ENCODE data around the gene SMYD2. TPM values are rescaled to one million over a fixed set of nuclear protein-coding genes. Genes with fewer than 3 reads are reported as not detected.
A peak's percentile ranks its signal among the peaks of the same experiment; 100 is the strongest.

SMYD2 gene
- total and polyA plus RNA-seq, 10 of the 15 experiments (the other 5 are each of a cell fraction or from before 2014, with no cell fraction given): 8.3 to 55.7 (median 26.4) TPM

- intact Hi-C loops (cut with micrococcal nuclease; ENCODE audit: unreplicated experiment): loop anchor here (5.0 kb wide), 1 partner anchor 42 kb away; no protein-coding TSS in a partner anchor
- H3K9me3 ChIP-seq (replicated peaks; ENCODE audit: control insufficient read depth, insufficient read depth, low read length): no peaks in the 10 kb centered on the region; the same call in 2 of the 3 replicates
- SMC1A ChIA-PET (ENCODE audit: uncharacterized antibody, unreplicated experiment): interaction anchor here (1.2 kb wide), 1 partner anchor 13 kb away, joined by 3 read pairs; no protein-coding TSS in a partner anchor
- H4K20me1 ChIP-seq (ENCODE audit: control insufficient read depth, insufficient read depth): no peaks in the 10 kb centered on the region
- CTCF ChIA-PET: interaction anchor here (0.6 to 6.6 kb wide), 5 partner anchors 9 to 52 kb away, joined by 3 to 47 read pairs (median 3); no protein-coding TSS in a partner anchor
- in situ Hi-C loops (cut with MboI): no loop called here
- FAIRE-seq (peak; percentile 59), ATAC-seq (peak; percentile 43), DNase-seq (ENCODE audit: low read depth, low spot score) (no peak)
- 2% methylated on average over 28 of the region's 42 CpGs for WGBS (ENCODE audit: insufficient coverage, insufficient replicate concordance, low lambda C conversion rate, missing lambda C conversion rate)
- peaks cover 15% of the 10 kb centered on the region for H3K79me2 ChIP-seq (ENCODE audit: control insufficient read depth, insufficient read depth, low read length)
- no peaks in the 10 kb centered on the region for H3K27me3 ChIP-seq (replicated peaks in 1 of 2; ENCODE audit: control insufficient read depth in 2 of 2, insufficient read depth in 2 of 2, low read length in 1 of 2)
- H3K9ac ChIP-seq (ENCODE audit: control insufficient read depth, insufficient read depth, low read length): peak overlapping the region; percentile 73
- H3K4me2 ChIP-seq (ENCODE audit: control insufficient read depth, insufficient read depth): peak overlapping the region; percentile 60
- no TSS peak for BruUV-seq (replicated peaks)
- POLR2A ChIA-PET: interaction anchor here (0.7 kb wide), 1 partner anchor 70 kb away, joined by 4 read pairs; no protein-coding TSS in a partner anchor
- H3K4me3 ChIP-seq: peak overlapping the region; percentile 78
- H2AFZ ChIP-seq (ENCODE audit: control insufficient read depth, low read depth, low read length): peak overlapping the region; percentile 90
- H3K27ac ChIP-seq (ENCODE audit: control insufficient read depth, insufficient read depth): peak overlapping the region; percentile 66
- H3K36me3 ChIP-seq (ENCODE audit: control insufficient read depth in 2 of 2, insufficient read depth in 2 of 2, low read length in 1 of 2): no peaks in the 10 kb centered on the region
- RAD21 ChIA-PET (ENCODE audit: unreplicated experiment): interaction anchor here (0.9 to 1.0 kb wide), 2 partner anchors 37 to 51 kb away, joined by 3 read pairs; no protein-coding TSS in a partner anchor
- no peaks in the 10 kb centered on the region; the same call in 1 of the 2 replicates for H3K4me1 ChIP-seq (ENCODE audit: control insufficient read depth, insufficient read depth, low read length)
- TF ChIP-seq TCF12 (IDR thresholded peaks at IDR 0.05; ENCODE audit: low read depth, low read length) (no peak), BHLHE40 (IDR thresholded peaks at IDR 0.05; ENCODE audit: borderline replicate concordance in 1 of 2, low read depth in 2 of 2, low read length in 1 of 2) (peak; percentile 12 to 67; a peak in 2 of 4 replicates), MEF2A (IDR thresholded peaks at IDR 0.05; ENCODE audit: insufficient read depth, low read depth, low read length) (no peak), SPI1 (IDR thresholded peaks at IDR 0.05; ENCODE audit: borderline replicate concordance, insufficient read depth, low read depth, low read length) (0 out of 2 replicates have a peak, but pooled peaks have one; percentile 33), MTA3 (IDR thresholded peaks at IDR 0.05; ENCODE audit: borderline replicate concordance, low read length) (no peak), MLLT1 (IDR thresholded peaks at IDR 0.05) (0 out of 2 replicates have a peak, but pooled peaks have one; percentile 19), IKZF1 (conservative IDR thresholded peaks at IDR 0.05) (peak; percentile 67), POLR2A (IDR thresholded peaks at IDR 0.05; ENCODE audit: low read depth, low read length) (peak; percentile 67), WRNIP1 (IDR thresholded peaks at IDR 0.05; ENCODE audit: borderline replicate concordance, low read depth, low read length) (peak; percentile 19; the same call in 1 of the 2 replicates), NBN (IDR thresholded peaks at IDR 0.05) (peak; percentile 51; the same call in 1 of the 2 replicates), KLF5 (IDR thresholded peaks at IDR 0.05; ENCODE audit: partially characterized antibody) (peak; percentile 29), ATF7 (IDR thresholded peaks at IDR 0.05; ENCODE audit: low read depth) (no peak), HDGF (IDR thresholded peaks at IDR 0.05) (0 out of 2 replicates have a peak, but pooled peaks have one; percentile 17), NR2C1 (IDR thresholded peaks at IDR 0.05) (no peak), MTA2 (IDR thresholded peaks at IDR 0.05; ENCODE audit: low read depth) (peak; percentile 19; the same call in 1 of the 2 replicates), GATAD2B (conservative IDR thresholded peaks at IDR 0.05; ENCODE audit: low read depth) (0 out of 2 replicates have a peak, but pooled peaks have one; percentile 25), STAT3 (IDR thresholded peaks at IDR 0.05; ENCODE audit: low read depth, low read length) (no peak), SMARCA5 (IDR thresholded peaks at IDR 0.05) (no peak), ZNF687 (IDR thresholded peaks at IDR 0.05) (0 out of 2 replicates have a peak, but pooled peaks have one; percentile 7)
These were observed 456 bp upstream of the SMYD2 start for GRCh38 chr1:214280386-214281020.

Measured in GM12878 (cell line).